Measurements from ENCODE around the gene PSMG4.

Gene PSMG4

GRCh38 chr6:3252861-3253596 is 5.7 kb upstream of the PSMG4 start:
- no peak for DNase-seq

GRCh38 chr6:3253597-3253961 is 5.2 kb upstream of the PSMG4 start:
- no peak for DNase-seq

GRCh38 chr6:3258201-3258600 is 546 bp upstream of the PSMG4 start:
- DNase-seq, result no peak

GRCh38 chr6:3259491-3259958 is 778 bp downstream of the PSMG4 start:
- peak; percentile 53 for DNase-seq

GRCh38 chr6:3260296-3260695 is 1.5 kb downstream of the PSMG4 start:
- no peak for DNase-seq

GRCh38 chr6:3260772-3261517 is 2.2 kb downstream of the PSMG4 start:
- DNase-seq, result no peak

DNA sequence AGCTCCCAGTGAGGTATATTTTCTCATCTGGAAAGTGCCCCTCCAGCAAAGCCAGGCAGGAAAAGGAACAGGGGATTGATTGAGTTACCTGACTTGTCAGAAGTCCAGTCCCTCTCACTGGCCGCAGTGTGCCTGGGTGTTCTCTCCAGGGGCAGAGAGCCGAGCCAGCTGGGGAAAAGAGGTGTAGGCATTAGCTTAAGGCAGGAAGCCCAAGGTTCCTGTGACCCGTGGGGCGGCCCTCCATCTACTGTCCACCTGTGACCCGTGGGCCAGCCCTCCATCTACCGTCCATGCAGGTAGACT is 2.7 kb downstream of the PSMG4 start:
- DNase-seq, result no peak

- no peak for DNase-seq
Measured at GRCh38 chr6:3261921-3262320, 3.2 kb downstream of the PSMG4 start.

GRCh38 chr6:3263096-3263495 is 4.3 kb downstream of the PSMG4 start:
- DNase-seq, result no peak

DNA sequence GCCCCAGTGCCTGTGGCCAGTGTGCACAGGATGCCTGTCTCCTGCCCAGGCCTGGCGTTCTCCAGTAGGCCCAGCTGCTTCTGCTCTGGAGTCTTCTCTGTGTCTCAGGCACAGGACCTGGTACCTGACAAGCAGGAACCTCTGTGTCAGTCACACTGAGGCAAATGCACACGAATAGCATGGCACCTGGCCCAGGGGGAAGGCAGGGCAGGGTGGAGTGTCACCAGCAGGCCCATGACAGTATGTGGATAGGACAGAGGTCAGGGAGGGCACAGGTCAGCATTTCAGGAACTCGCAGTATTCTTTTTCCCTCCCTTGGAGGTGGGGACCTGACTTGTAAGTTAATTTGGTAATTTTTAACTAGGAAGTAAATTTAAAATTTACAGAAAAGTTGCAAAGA is 5.6 kb downstream of the PSMG4 start:
- DNase-seq, result no peak

- DNase-seq, result no peak
Measured at GRCh38 chr6:3265671-3266070, 6.9 kb downstream of the PSMG4 start.

GRCh38 chr6:3266170-3266569 is 7.4 kb downstream of the PSMG4 start:
- no peak for DNase-seq

- DNase-seq, result no peak
Measured at GRCh38 chr6:3267162-3267561, 8.4 kb downstream of the PSMG4 start.

- no peak for DNase-seq
Measured at GRCh38 chr6:3268680-3269079, 9.9 kb downstream of the PSMG4 start.

DNA sequence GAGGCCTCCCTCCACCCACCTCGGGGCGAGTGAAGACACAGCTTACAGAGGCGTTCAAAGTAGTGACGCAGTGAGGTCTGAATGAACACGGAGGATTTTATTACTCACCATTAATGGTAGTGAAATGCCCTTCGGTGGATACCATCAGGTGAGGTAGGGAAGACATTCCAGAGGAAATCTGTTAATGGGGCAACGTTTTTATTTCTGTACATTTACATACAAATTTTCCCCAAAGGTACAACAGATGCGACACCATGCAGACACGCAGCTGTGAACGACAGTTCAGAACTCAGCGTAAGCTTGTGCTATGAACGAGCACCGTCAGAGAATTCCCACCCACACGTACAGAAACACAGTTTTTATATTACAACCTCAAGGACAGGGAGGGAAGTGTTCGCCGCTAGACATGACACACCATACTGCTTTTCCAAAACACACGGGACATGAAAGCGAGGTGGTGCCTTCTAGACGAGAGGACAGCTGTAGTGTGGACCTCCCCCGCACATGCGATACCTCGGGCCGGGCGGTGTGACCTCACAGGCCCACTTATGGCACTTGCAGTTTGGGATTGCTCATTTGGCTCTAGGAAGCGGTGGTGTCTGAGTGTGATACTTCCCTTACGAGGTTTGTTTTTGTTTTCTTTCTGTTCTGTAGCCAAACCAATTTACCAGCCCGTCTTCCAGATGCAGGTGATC is 10.7 kb downstream of the PSMG4 start:
- no peak for DNase-seq

GRCh38 chr6:3270258-3270657 is 11.5 kb downstream of the PSMG4 start:
- no peak for DNase-seq

GRCh38 chr6:3271756-3272155 is 13.0 kb downstream of the PSMG4 start:
- no peak for DNase-seq

DNA sequence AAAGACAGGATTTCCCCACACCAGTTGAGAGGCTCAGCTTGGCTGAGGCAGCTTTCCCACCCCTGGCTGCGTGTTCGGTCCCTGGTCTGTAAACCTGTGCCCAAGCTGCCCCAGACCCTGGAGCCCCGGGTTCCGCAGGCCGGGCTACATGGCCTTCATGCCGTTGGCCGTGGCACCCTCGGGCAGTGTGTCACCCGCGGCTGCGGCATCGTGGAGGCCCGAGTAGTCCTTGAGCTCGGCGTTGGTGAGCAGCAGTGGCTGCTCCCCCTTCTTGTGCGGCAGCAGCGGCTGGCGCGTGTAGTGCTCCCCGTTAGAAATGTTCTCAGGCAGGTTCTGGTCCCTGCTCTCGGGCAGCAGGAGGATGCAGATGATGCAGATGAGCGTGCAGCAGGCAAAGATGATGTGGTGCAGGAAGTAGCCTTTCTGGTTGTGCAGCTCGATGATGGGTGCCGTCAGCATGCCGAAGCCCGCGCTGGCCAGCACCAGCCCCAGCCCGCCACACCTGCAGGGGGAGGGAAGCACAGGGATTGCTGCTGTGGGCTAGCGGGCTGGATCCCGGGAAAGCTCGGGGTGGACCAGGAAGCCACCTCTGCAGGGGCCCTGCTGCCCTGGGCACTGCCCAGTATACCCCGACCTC is 14.3 kb downstream of the PSMG4 start:
- no peak for DNase-seq

GRCh38 chr6:3273707-3274521 is 15.2 kb downstream of the PSMG4 start:
- DNase-seq, result peak; percentile 12

GRCh38 chr6:3276174-3277167 is 17.7 kb downstream of the PSMG4 start:
- DNase-seq, result no peak

DNA sequence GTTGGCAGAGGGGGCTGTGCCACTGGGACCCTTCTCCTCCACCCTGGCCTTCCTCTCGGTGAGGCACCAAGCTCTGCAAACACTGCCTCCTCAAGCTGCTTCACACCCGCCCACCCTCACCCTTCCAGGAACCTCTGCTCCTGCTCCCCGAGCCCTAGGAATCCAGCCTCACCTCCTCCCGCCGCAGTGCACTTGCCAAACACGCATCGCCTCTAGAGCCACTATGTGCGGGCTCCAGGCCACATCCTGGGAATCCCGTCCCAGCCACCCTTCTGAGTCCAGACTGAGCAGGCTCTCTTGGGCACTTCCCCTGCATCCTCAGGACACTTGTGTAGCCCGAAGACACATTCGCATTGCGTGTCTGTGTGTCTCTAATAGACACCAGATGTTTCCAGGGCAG is 18.5 kb downstream of the PSMG4 start:
- DNase-seq, result no peak

Measured in activated CD4-positive, alpha-beta T cell treated with anti-CD3 and anti-CD28 coated beads, Interleukin-2, Interleukin-6, amounts not matched to agents 100 ng/mL and 50 ng/mL, durations not matched to agents 16 hours and 8 hours (primary cell).